Neural progenitor cell (in vitro differentiated cells): Measurements from ENCODE around the gene TMX4. TPM values are rescaled to one million over a fixed set of nuclear protein-coding genes. Genes with fewer than 3 reads are reported as not detected.
"Not testable (repeated sequence)": the region's sequence is repeated elsewhere in the genome, so short reads cannot be mapped to it uniquely, and the experiment has no call there.

Source experiments
- DNase-seq: peaks from one replicate; pipeline ENCODE4 v3.0.0-alpha.2; 2016; ENCODE audit warnings: low spot score
- H2AFZ ChIP-seq: fragments of 200-600 bp; sonication (generic); replicated peaks from 2 replicates; pipeline ENCODE4 v1.6.1; 2016; ENCODE audit warnings: antibody characterized with exemption
- H3F3A ChIP-seq: fragments of 200-600 bp; sonication (generic); 2 replicates; pipeline ENCODE4 v1.6.1; 2016; ENCODE audit warnings: antibody characterized with exemption, low read depth
- H3K27ac ChIP-seq: fragments of 200-600 bp; sonication (generic); 2 replicates; pipeline ENCODE4 v1.5.1; 2016; ENCODE audit warnings: mild to moderate bottlenecking
- H3K27me3 ChIP-seq: fragments of 200-600 bp; sonication (generic); 2 replicates; pipeline ENCODE4 v1.6.1; 2016; ENCODE audit warnings: mild to moderate bottlenecking, moderate library complexity
- H3K36me3 ChIP-seq: fragments of 200-600 bp; sonication (generic); 2 replicates; pipeline ENCODE4 v1.5.1; 2016
- H3K4me1 ChIP-seq: fragments of 200-600 bp; sonication (generic); 2 replicates; pipeline ENCODE4 v1.6.1; 2016; ENCODE audit warnings: mixed run types
- H3K4me2 ChIP-seq: fragments of 200-600 bp; sonication (generic); 2 replicates; pipeline ENCODE4 v1.6.1; 2016
- H3K4me3 ChIP-seq: fragments of 200-600 bp; sonication (generic); 2 replicates; pipeline ENCODE4 v1.5.1; 2016
- H3K79me2 ChIP-seq: fragments of 200-600 bp; sonication (generic); 2 replicates; pipeline ENCODE4 v1.6.1; 2016; ENCODE audit warnings: low read depth
- H3K9ac ChIP-seq: fragments of 200-600 bp; sonication (generic); 2 replicates; pipeline ENCODE4 v1.6.1; 2016
- H3K9me3 ChIP-seq: fragments of 200-600 bp; sonication (generic); 2 replicates; pipeline ENCODE4 v1.5.1; 2016; ENCODE audit warnings: low read depth
- H4K20me1 ChIP-seq: fragments of 200-600 bp; sonication (generic); 2 replicates; pipeline ENCODE4 v1.6.1; 2016; ENCODE audit warnings: low read depth
- H3K27ac Mint-ChIP-seq: 3 replicates; pipeline ENCODE4 v1.8.0; 2021; ENCODE audit warnings: mixed read lengths
- H3K27me3 Mint-ChIP-seq: 2 replicates; pipeline ENCODE4 v1.8.0; 2022; ENCODE audit warnings: low read depth, mild to moderate bottlenecking, inconsistent platforms, moderate library complexity, mixed read lengths; ENCODE audit not compliant: insufficient read depth
- H3K36me3 Mint-ChIP-seq: 3 replicates; pipeline ENCODE4 v1.8.0; 2021; ENCODE audit warnings: mixed read lengths
- H3K4me1 Mint-ChIP-seq: 3 replicates; pipeline ENCODE4 v1.8.0; 2021; ENCODE audit warnings: mixed read lengths
- H3K4me3 Mint-ChIP-seq: 3 replicates; pipeline ENCODE4 v1.8.0; 2021; ENCODE audit warnings: mild to moderate bottlenecking, moderate library complexity, mixed read lengths
- H3K9me3 Mint-ChIP-seq: 3 replicates; pipeline ENCODE4 v1.8.0; 2020; ENCODE audit warnings: mixed read lengths
- EZH2 ChIP-seq: fragments of 200-600 bp; sonication (generic); IDR thresholded peaks from 2 replicates; pipeline ENCODE4 v1.6.1; 2017; ENCODE audit warnings: antibody characterized with exemption, mild to moderate bottlenecking, moderate library complexity
- EZH2phosphoT487 ChIP-seq: fragments of 200-600 bp; sonication (generic); IDR thresholded peaks from 2 replicates; pipeline ENCODE4 v1.6.1; 2017; ENCODE audit warnings: antibody characterized with exemption
- total RNA-seq: library from RNA; depleted of rRNA; stranded (reverse); fragments of >200 nt; gene quantifications from 2 replicates; pipeline ENCODE4 v1.2.3, GENCODE V29; 2015; ENCODE audit warnings: low replicate concordance
- TF ChIP-seq, protein P1 (sequence below): fragments of 200-600 bp; sonication (generic); IDR thresholded peaks from 2 replicates; pipeline ENCODE4 v1.5.1; 2017; ENCODE audit warnings: antibody characterized with exemption, mild to moderate bottlenecking

TMX4 gene
- total RNA-seq, 1 donor from 2014 or later = 10.4 TPM

DNA sequence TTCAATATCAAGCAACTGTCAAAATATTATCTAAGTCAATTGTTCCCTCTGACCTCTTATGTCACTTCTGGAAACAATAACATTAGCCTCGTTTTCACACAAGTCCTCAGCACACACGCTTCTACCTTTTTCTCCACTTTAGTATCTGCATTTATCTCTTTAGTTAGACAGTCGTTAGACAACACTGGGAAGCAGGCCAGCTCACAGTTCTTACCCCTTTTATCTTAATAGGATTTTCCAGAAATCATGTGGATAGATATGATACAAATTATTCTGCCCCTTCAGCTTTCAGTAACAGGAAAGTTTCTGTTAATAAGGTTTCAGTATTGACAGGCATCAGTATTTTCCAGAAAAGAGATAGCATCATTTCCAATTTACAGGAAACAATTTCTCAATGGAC lies 53.4 kb downstream of the TMX4 start:
- TF ChIP-seq EZH2phosphoT487 (no peak), EZH2 (no peak)
- TF ChIP-seq, protein P1, sequence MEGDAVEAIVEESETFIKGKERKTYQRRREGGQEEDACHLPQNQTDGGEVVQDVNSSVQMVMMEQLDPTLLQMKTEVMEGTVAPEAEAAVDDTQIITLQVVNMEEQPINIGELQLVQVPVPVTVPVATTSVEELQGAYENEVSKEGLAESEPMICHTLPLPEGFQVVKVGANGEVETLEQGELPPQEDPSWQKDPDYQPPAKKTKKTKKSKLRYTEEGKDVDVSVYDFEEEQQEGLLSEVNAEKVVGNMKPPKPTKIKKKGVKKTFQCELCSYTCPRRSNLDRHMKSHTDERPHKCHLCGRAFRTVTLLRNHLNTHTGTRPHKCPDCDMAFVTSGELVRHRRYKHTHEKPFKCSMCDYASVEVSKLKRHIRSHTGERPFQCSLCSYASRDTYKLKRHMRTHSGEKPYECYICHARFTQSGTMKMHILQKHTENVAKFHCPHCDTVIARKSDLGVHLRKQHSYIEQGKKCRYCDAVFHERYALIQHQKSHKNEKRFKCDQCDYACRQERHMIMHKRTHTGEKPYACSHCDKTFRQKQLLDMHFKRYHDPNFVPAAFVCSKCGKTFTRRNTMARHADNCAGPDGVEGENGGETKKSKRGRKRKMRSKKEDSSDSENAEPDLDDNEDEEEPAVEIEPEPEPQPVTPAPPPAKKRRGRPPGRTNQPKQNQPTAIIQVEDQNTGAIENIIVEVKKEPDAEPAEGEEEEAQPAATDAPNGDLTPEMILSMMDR = no peak
- H3K4me1 Mint-ChIP-seq = peaks cover 4% of the 10 kb centered on the region
- no peak overlapping the region for H3K4me2 ChIP-seq
- no peak overlapping the region for H2AFZ ChIP-seq
- no peaks in the 10 kb centered on the region for H3K36me3 Mint-ChIP-seq
- no peaks in the 10 kb centered on the region for H3K27me3 Mint-ChIP-seq
- H3F3A ChIP-seq = no peaks in the 10 kb centered on the region
- H3K27me3 ChIP-seq = no peaks in the 10 kb centered on the region
- H3K4me3 Mint-ChIP-seq = no peak overlapping the region
- H3K9ac ChIP-seq = no peak overlapping the region
- H3K9me3 Mint-ChIP-seq = no peaks in the 10 kb centered on the region
- H3K9me3 ChIP-seq = no peaks in the 10 kb centered on the region
- no peak overlapping the region for H3K4me3 ChIP-seq
- H3K36me3 ChIP-seq = no peaks in the 10 kb centered on the region
- H3K27ac Mint-ChIP-seq = no peak overlapping the region
- H3K4me1 ChIP-seq = no peaks in the 10 kb centered on the region
- H3K79me2 ChIP-seq = no peaks in the 10 kb centered on the region
- no peaks in the 10 kb centered on the region for H4K20me1 ChIP-seq
- no peak overlapping the region for H3K27ac ChIP-seq
- DNase-seq = no peak

- H3K36me3 Mint-ChIP-seq = no peaks in the 10 kb centered on the region
- TF ChIP-seq EZH2 (no peak), EZH2phosphoT487 (no peak)
- H3K79me2 ChIP-seq = no peaks in the 10 kb centered on the region
- H3K9ac ChIP-seq = no peak overlapping the region
- no peaks in the 10 kb centered on the region for H3K4me1 Mint-ChIP-seq
- peaks cover 18% of the 10 kb centered on the region for H3K9me3 Mint-ChIP-seq
- H2AFZ ChIP-seq = no peak overlapping the region
- no peak for DNase-seq
- no peak overlapping the region for H3K4me3 Mint-ChIP-seq
- no peak overlapping the region for H3K27ac ChIP-seq
- no peak overlapping the region for H3K4me2 ChIP-seq
- H3K4me3 ChIP-seq = no peak overlapping the region
- no peaks in the 10 kb centered on the region for H3K36me3 ChIP-seq
- no peaks in the 10 kb centered on the region for H3K27me3 ChIP-seq
- H3F3A ChIP-seq = no peaks in the 10 kb centered on the region
- no peaks in the 10 kb centered on the region for H3K9me3 ChIP-seq
- H3K27ac Mint-ChIP-seq = no peak overlapping the region
- no peaks in the 10 kb centered on the region for H3K27me3 Mint-ChIP-seq
- H4K20me1 ChIP-seq = no peaks in the 10 kb centered on the region
- no peaks in the 10 kb centered on the region for H3K4me1 ChIP-seq
Measured at GRCh38 chr20:7959484-7959883, 60.1 kb downstream of the TMX4 start.

DNA sequence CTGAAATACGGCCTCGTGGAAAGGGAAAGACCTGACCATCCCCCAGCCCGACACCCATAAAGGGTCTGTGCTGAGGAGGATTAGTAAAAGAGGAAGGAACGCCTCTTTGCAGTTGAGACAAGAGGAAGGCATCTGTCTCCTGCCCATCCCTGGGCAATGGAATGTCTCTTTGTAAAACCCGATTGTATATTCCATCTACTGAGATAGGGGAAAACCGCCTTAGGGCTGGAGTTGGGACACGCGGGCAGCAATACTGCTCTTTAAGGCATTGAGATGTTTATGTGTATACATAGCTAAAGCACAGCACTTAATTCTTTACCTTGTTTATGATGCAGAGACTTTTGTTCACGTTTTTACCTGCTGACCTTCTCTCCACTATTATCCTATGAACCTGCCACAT lies 63.0 kb downstream of the TMX4 start:
- H3K4me3 Mint-ChIP-seq, H3K27me3 ChIP-seq, H3K79me2 ChIP-seq, H3K4me3 ChIP-seq, H3K27me3 Mint-ChIP-seq, H3K27ac ChIP-seq, H3K27ac Mint-ChIP-seq, DNase-seq, H3K4me1 Mint-ChIP-seq, H3F3A ChIP-seq, H3K9me3 ChIP-seq, H3K36me3 ChIP-seq, H3K9ac ChIP-seq, H3K4me1 ChIP-seq, H2AFZ ChIP-seq, H3K36me3 Mint-ChIP-seq, H3K4me2 ChIP-seq, H4K20me1 ChIP-seq: not testable (repeated sequence)
- H3K9me3 Mint-ChIP-seq = peaks cover 30% of the 10 kb centered on the region

- Mint-ChIP-seq H3K27ac (no peak overlapping the region), H3K4me3 (no peak overlapping the region), H3K4me1 (no peaks in the 10 kb centered on the region), H3K36me3 (no peaks in the 10 kb centered on the region), H3K9me3 (peaks cover 30% of the 10 kb centered on the region), H3K27me3 (no peaks in the 10 kb centered on the region)
- TF ChIP-seq EZH2phosphoT487 (no peak), EZH2 (no peak)
- TF ChIP-seq, protein P1 = no peak
- no peaks in the 10 kb centered on the region for H3K4me1 ChIP-seq
- no peaks in the 10 kb centered on the region for H3K27me3 ChIP-seq
- H3K36me3 ChIP-seq = no peaks in the 10 kb centered on the region
- H3K9me3 ChIP-seq = no peaks in the 10 kb centered on the region
- H2AFZ ChIP-seq = no peak overlapping the region
- H3K79me2 ChIP-seq = no peaks in the 10 kb centered on the region
- H3K9ac ChIP-seq = no peak overlapping the region
- no peak for DNase-seq
- H3K4me2 ChIP-seq = no peak overlapping the region
- H3K27ac ChIP-seq = no peak overlapping the region
- H3F3A ChIP-seq = no peaks in the 10 kb centered on the region
- no peak overlapping the region for H3K4me3 ChIP-seq
- no peaks in the 10 kb centered on the region for H4K20me1 ChIP-seq
Measured at GRCh38 chr20:7950387-7950786, 69.2 kb downstream of the TMX4 start.
